ENCODE measurements around the gene CRYL1. TPM values are rescaled to one million over a fixed set of nuclear protein-coding genes. Genes with fewer than 3 reads are reported as not detected.

Gene CRYL1
- total and polyA plus RNA-seq, 2 donors (not counting 1 experiment from before 2014, with no cell fraction given) = 6.5 to 15.1 TPM

DNA sequence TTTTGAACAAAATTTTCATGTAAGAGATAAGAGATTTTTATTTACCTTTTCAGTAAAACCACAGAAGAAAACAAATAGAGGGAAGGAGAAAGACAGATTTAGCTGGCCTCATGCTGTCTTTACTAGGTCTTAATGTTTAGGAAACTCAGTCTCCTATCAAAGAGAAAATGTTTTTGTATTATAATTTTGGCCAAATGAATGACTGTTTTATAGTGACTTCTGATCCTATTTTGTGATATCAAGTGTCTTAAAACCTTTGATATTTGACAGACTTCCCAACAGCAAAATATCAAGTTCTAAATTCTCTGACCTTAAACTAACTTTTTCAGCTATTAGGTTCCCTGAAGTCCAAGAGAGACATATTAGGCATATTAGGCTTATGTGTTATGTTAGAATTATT lies 27.0 kb downstream of the CRYL1 start:
- intact Hi-C loops (cut with micrococcal nuclease) = loop anchor here (10.0 kb wide), 1 partner anchor 976 kb away; no protein-coding TSS in a partner anchor

DNA sequence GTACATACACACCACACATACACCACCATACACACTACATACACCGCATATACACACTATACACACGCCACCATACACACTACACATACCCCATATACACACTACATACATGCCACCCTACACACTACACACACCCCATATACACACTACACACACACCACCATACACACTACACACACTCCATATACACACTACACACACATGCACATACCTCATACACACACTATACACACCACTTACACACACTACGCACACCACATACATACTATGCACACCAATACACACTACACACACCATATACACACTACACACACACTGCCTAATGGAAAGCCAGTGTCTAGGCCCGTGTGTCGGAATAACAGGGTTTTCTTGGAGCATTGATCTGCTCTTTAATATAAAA lies 27.5 kb downstream of the CRYL1 start:
- CTCF ChIA-PET = no interaction called here
- no peak for ATAC-seq (ENCODE audit: low read depth)
- no peaks in the 10 kb centered on the region for H3K36me3 ChIP-seq (replicated peaks in 1 of 2; ENCODE audit: control extremely low read depth in 1 of 2, control insufficient read depth in 1 of 2, extremely low read depth in 1 of 2, insufficient read depth in 2 of 2, low read length in 1 of 2)
- intact Hi-C loops (cut with micrococcal nuclease) = loop anchor here (10.0 kb wide), 1 partner anchor 977 kb away; no protein-coding TSS in a partner anchor
- TF ChIP-seq, protein P1, sequence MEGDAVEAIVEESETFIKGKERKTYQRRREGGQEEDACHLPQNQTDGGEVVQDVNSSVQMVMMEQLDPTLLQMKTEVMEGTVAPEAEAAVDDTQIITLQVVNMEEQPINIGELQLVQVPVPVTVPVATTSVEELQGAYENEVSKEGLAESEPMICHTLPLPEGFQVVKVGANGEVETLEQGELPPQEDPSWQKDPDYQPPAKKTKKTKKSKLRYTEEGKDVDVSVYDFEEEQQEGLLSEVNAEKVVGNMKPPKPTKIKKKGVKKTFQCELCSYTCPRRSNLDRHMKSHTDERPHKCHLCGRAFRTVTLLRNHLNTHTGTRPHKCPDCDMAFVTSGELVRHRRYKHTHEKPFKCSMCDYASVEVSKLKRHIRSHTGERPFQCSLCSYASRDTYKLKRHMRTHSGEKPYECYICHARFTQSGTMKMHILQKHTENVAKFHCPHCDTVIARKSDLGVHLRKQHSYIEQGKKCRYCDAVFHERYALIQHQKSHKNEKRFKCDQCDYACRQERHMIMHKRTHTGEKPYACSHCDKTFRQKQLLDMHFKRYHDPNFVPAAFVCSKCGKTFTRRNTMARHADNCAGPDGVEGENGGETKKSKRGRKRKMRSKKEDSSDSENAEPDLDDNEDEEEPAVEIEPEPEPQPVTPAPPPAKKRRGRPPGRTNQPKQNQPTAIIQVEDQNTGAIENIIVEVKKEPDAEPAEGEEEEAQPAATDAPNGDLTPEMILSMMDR (IDR thresholded peaks at IDR 0.05) = no peak
- TF ChIP-seq EZH2 (IDR thresholded peaks at IDR 0.05; ENCODE audit: borderline replicate concordance, insufficient read depth, low read depth, low read length, poor library complexity, severe bottlenecking) = no peak
- Mint-ChIP-seq H3K9me3 (ENCODE audit: insufficient read depth) (peaks cover 5% of the 10 kb centered on the region), H3K27me3 (no peaks in the 10 kb centered on the region), H3K4me1 (no peaks in the 10 kb centered on the region), H3K4me3 (no peak overlapping the region), H3K27ac (no peak overlapping the region)
- POLR2A ChIA-PET = no interaction called here
- peaks cover 0 to 4% (median 3%) of the 10 kb centered on the region in 3 donors for H3K9me3 ChIP-seq (ENCODE audit: control extremely low read depth in 1 of 3, control insufficient read depth in 2 of 3, insufficient read depth in 1 of 3, low read length in 2 of 3)
- no peak overlapping the region for H2AFZ ChIP-seq (ENCODE audit: insufficient read depth, low read depth, low read length, poor library complexity, severe bottlenecking)
- DNase-seq = no peak
- H3K9ac ChIP-seq (ENCODE audit: low read length) = no peak overlapping the region
- H3K27me3 ChIP-seq (replicated peaks in 1 of 4; ENCODE audit: control extremely low read depth in 1 of 4, control insufficient read depth in 3 of 4, insufficient read depth in 4 of 4, low read length in 3 of 4) = no peaks in the 10 kb centered on the region
- H3K79me2 ChIP-seq (ENCODE audit: control insufficient read depth, insufficient read depth, low read length) = no peaks in the 10 kb centered on the region
- no peak overlapping the region for H3K4me2 ChIP-seq (replicated peaks; ENCODE audit: low read depth, low read length, poor library complexity, severe bottlenecking)
- H4K20me1 ChIP-seq (ENCODE audit: control insufficient read depth, insufficient read depth, low read length, poor library complexity, severe bottlenecking) = no peaks in the 10 kb centered on the region
- H3K27ac ChIP-seq (ENCODE audit: low read length in 2 of 2) = no peak overlapping the region
- H3K4me3 ChIP-seq (ENCODE audit: control extremely low read depth in 1 of 5, extremely low read depth in 1 of 5, insufficient read depth in 1 of 5, low read depth in 2 of 5, low read length in 4 of 5) = no peak overlapping the region
- WGBS (ENCODE audit: insufficient coverage) = 69% methylated on average over 2 of the region's 5 CpGs
- H3K4me1 ChIP-seq (ENCODE audit: control insufficient read depth in 2 of 2, insufficient read depth in 2 of 2, low read length in 2 of 2) = peaks cover 4 to 5% of the 10 kb centered on the region in 2 donors

More for the DNA sequence above, 27.0 kb downstream of the CRYL1 start:
- DNase-seq (no peak), ATAC-seq (ENCODE audit: low read depth) (no peak)
- POLR2A ChIA-PET = no interaction called here
- Mint-ChIP-seq H3K27me3 (no peaks in the 10 kb centered on the region), H3K27ac (no peak overlapping the region), H3K4me3 (no peak overlapping the region), H3K9me3 (ENCODE audit: insufficient read depth) (peaks cover 5% of the 10 kb centered on the region), H3K4me1 (no peaks in the 10 kb centered on the region)
- Histone ChIP-seq H3K27me3 (replicated peaks in 1 of 4; ENCODE audit: control extremely low read depth in 1 of 4, control insufficient read depth in 3 of 4, insufficient read depth in 4 of 4, low read length in 3 of 4) (no peaks in the 10 kb centered on the region), H3K9ac (ENCODE audit: low read length) (no peak overlapping the region), H3K79me2 (ENCODE audit: control insufficient read depth, insufficient read depth, low read length) (no peaks in the 10 kb centered on the region), H3K36me3 (replicated peaks in 1 of 2; ENCODE audit: control extremely low read depth in 1 of 2, control insufficient read depth in 1 of 2, extremely low read depth in 1 of 2, insufficient read depth in 2 of 2, low read length in 1 of 2) (no peaks in the 10 kb centered on the region), H4K20me1 (ENCODE audit: control insufficient read depth, insufficient read depth, low read length, poor library complexity, severe bottlenecking) (no peaks in the 10 kb centered on the region), H3K9me3 (ENCODE audit: control extremely low read depth in 1 of 3, control insufficient read depth in 2 of 3, insufficient read depth in 1 of 3, low read length in 2 of 3) (peaks cover 0 to 4% (median 3%) of the 10 kb centered on the region in 3 donors), H3K4me3 (ENCODE audit: control extremely low read depth in 1 of 5, extremely low read depth in 1 of 5, insufficient read depth in 1 of 5, low read depth in 2 of 5, low read length in 4 of 5) (no peak overlapping the region), H3K27ac (ENCODE audit: low read length in 2 of 2) (no peak overlapping the region), H3K4me1 (ENCODE audit: control insufficient read depth in 2 of 2, insufficient read depth in 2 of 2, low read length in 2 of 2) (peaks cover 4 to 5% of the 10 kb centered on the region in 2 donors), H2AFZ (ENCODE audit: insufficient read depth, low read depth, low read length, poor library complexity, severe bottlenecking) (no peak overlapping the region), H3K4me2 (replicated peaks; ENCODE audit: low read depth, low read length, poor library complexity, severe bottlenecking) (no peak overlapping the region)
- CTCF ChIA-PET = interaction anchor here (1.0 kb wide), 1 partner anchor 331 kb away, joined by 5 read pairs; no protein-coding TSS in a partner anchor
- TF ChIP-seq, protein P1 (IDR thresholded peaks at IDR 0.05) = no peak
